ENCODE results near the gene HELB.

HELB gene

GRCh38 chr12:66335746-66336145 is 33.5 kb downstream of the HELB start:
- TF ChIP-seq OSR1 (CRISPR knock-in tag; IDR thresholded peaks at IDR 0.05): no peak
- TF ChIP-seq BACH2 (CRISPR knock-in tag; IDR thresholded peaks at IDR 0.05; ENCODE audit: borderline replicate concordance): no peak
- TF ChIP-seq ESRRG (CRISPR knock-in tag; IDR thresholded peaks at IDR 0.05): no peak
- TF ChIP-seq ARNTL (CRISPR knock-in tag; IDR thresholded peaks at IDR 0.05; ENCODE audit: borderline replicate concordance, low read depth): no peak
- no peak for TF ChIP-seq ZNF8 (CRISPR knock-in tag; IDR thresholded peaks at IDR 0.05)
- no peak for TF ChIP-seq POU6F1 (CRISPR knock-in tag; IDR thresholded peaks at IDR 0.05; ENCODE audit: borderline replicate concordance, low read depth)
- no peak for TF ChIP-seq ZFP30 (CRISPR knock-in tag; IDR thresholded peaks at IDR 0.05)
- no peak for TF ChIP-seq ZNF565 (CRISPR knock-in tag; conservative IDR thresholded peaks at IDR 0.05; ENCODE audit: low read depth)
- TF ChIP-seq PATZ1 (CRISPR knock-in tag; IDR thresholded peaks at IDR 0.05; ENCODE audit: borderline replicate concordance): no peak
- no peak for TF ChIP-seq GLIS3 (CRISPR knock-in tag; IDR thresholded peaks at IDR 0.05)
- no peak for TF ChIP-seq TCF4 (CRISPR knock-in tag; IDR thresholded peaks at IDR 0.05; ENCODE audit: borderline replicate concordance)
- no peak for TF ChIP-seq ZNF70 (CRISPR knock-in tag; IDR thresholded peaks at IDR 0.05)
- no peak for ATAC-seq

- ATAC-seq: no peak
- TF ChIP-seq RARB (CRISPR knock-in tag; IDR thresholded peaks at IDR 0.05) (no peak), PPARA (CRISPR knock-in tag; IDR thresholded peaks at IDR 0.05; ENCODE audit: borderline replicate concordance) (no peak), ESRRG (CRISPR knock-in tag; IDR thresholded peaks at IDR 0.05) (no peak), ISL1 (CRISPR knock-in tag; IDR thresholded peaks at IDR 0.05) (no peak)
Observed at GRCh38 chr12:66337381-66338010, 35.2 kb downstream of the HELB start.

- no peak for ATAC-seq
- no peak for TF ChIP-seq RARB (CRISPR knock-in tag; IDR thresholded peaks at IDR 0.05)
- TF ChIP-seq PPARA (CRISPR knock-in tag; IDR thresholded peaks at IDR 0.05; ENCODE audit: borderline replicate concordance): no peak
- TF ChIP-seq ZC3H10 (CRISPR knock-in tag; IDR thresholded peaks at IDR 0.05): no peak
- no peak for TF ChIP-seq TOX (CRISPR knock-in tag; IDR thresholded peaks at IDR 0.05; ENCODE audit: borderline replicate concordance)
- no peak for TF ChIP-seq BACH2 (CRISPR knock-in tag; IDR thresholded peaks at IDR 0.05; ENCODE audit: borderline replicate concordance)
- TF ChIP-seq PATZ1 (CRISPR knock-in tag; IDR thresholded peaks at IDR 0.05; ENCODE audit: borderline replicate concordance): no peak
- TF ChIP-seq POU6F1 (CRISPR knock-in tag; IDR thresholded peaks at IDR 0.05; ENCODE audit: borderline replicate concordance, low read depth): no peak
- TF ChIP-seq OSR1 (CRISPR knock-in tag; IDR thresholded peaks at IDR 0.05): no peak
- no peak for TF ChIP-seq ISL1 (CRISPR knock-in tag; IDR thresholded peaks at IDR 0.05)
- TF ChIP-seq ZNF565 (CRISPR knock-in tag; conservative IDR thresholded peaks at IDR 0.05; ENCODE audit: low read depth): no peak
- TF ChIP-seq TSHZ2 (CRISPR knock-in tag; IDR thresholded peaks at IDR 0.05): no peak
- TF ChIP-seq SNAI2 (CRISPR knock-in tag; IDR thresholded peaks at IDR 0.05): no peak
- no peak for TF ChIP-seq CSDC2 (CRISPR knock-in tag; IDR thresholded peaks at IDR 0.05)
- no peak for TF ChIP-seq ZFP3 (CRISPR knock-in tag; IDR thresholded peaks at IDR 0.05)
- no peak for TF ChIP-seq ZFP30 (CRISPR knock-in tag; IDR thresholded peaks at IDR 0.05)
- TF ChIP-seq ESRRG (CRISPR knock-in tag; IDR thresholded peaks at IDR 0.05): no peak
- TF ChIP-seq CSRNP3 (CRISPR knock-in tag; IDR thresholded peaks at IDR 0.05): no peak
- no peak for TF ChIP-seq TCF4 (CRISPR knock-in tag; IDR thresholded peaks at IDR 0.05; ENCODE audit: borderline replicate concordance)
- no peak for TF ChIP-seq ARNTL (CRISPR knock-in tag; IDR thresholded peaks at IDR 0.05; ENCODE audit: borderline replicate concordance, low read depth)
Observed at GRCh38 chr12:66340131-66340530, 37.8 kb downstream of the HELB start.

All from SK-N-SH treated with all-trans-retinoic acid at 6 μM for 48 hours (cell line).